Smooth muscle cell (in vitro differentiated cells): ENCODE measurements around the gene OVOL3. TPM values are rescaled to one million over a fixed set of nuclear protein-coding genes. Genes with fewer than 3 reads are reported as not detected.
"Not testable (repeated sequence)": the region's sequence is repeated elsewhere in the genome, so short reads cannot be mapped to it uniquely, and the experiment has no call there.

ENCODE experiments used
- DNase-seq: peaks from one replicate; lab custom pipeline; 2025; ENCODE audit not compliant: unreplicated experiment; lab: John Stamatoyannopoulos, UW
- H2AFZ ChIP-seq: fragments of 200-600 bp; sonication (generic); 2 replicates; pipeline ENCODE4 v1.6.0; 2016; ENCODE audit warnings: antibody characterized with exemption, low read depth, mild to moderate bottlenecking
- H3F3A ChIP-seq: fragments of 200-600 bp; sonication (generic); 2 replicates; pipeline ENCODE4 v1.6.0; 2017; ENCODE audit warnings: antibody characterized with exemption, low read depth
- H3K27ac ChIP-seq: fragments of 200-600 bp; sonication (generic); 2 replicates; pipeline ENCODE4 v1.5.1; 2016; ENCODE audit warnings: low read depth, mild to moderate bottlenecking
- H3K27me3 ChIP-seq: fragments of 200-600 bp; sonication (generic); 2 replicates; pipeline ENCODE4 v1.6.1; 2016; ENCODE audit warnings: low read depth, mild to moderate bottlenecking
- H3K36me3 ChIP-seq: fragments of 200-600 bp; sonication (generic); 2 replicates; pipeline ENCODE4 v1.5.1; 2016; ENCODE audit warnings: low read depth
- H3K4me1 ChIP-seq: fragments of 200-600 bp; sonication (generic); 2 replicates; pipeline ENCODE4 v1.5.1; 2016; ENCODE audit warnings: low read depth
- H3K4me2 ChIP-seq: fragments of 200-600 bp; sonication (generic); 2 replicates; pipeline ENCODE4 v1.6.0; 2016; ENCODE audit warnings: mild to moderate bottlenecking
- H3K4me3 ChIP-seq: fragments of 200-600 bp; sonication (generic); 2 replicates; pipeline ENCODE4 v1.5.1; 2016; ENCODE audit warnings: mild to moderate bottlenecking
- H3K79me2 ChIP-seq: fragments of 200-600 bp; sonication (generic); 2 replicates; pipeline ENCODE4 v1.6.0; 2016; ENCODE audit warnings: low read depth, mild to moderate bottlenecking
- H3K9ac ChIP-seq: fragments of 200-600 bp; sonication (generic); 2 replicates; pipeline ENCODE4 v1.6.0; 2016; ENCODE audit warnings: low read depth
- H3K9me3 ChIP-seq: fragments of 200-600 bp; sonication (generic); replicated peaks from 2 replicates; pipeline ENCODE4 v1.5.1; 2016; ENCODE audit warnings: low read depth
- H4K20me1 ChIP-seq: fragments of 200-600 bp; sonication (generic); 2 replicates; pipeline ENCODE4 v1.6.0; 2016; ENCODE audit warnings: low read depth
- WGBS: methylation state at CpG from one replicate; pipeline ENCODE4 v1.1.7; 2016; ENCODE audit warnings: low lambda C conversion rate; 5-methylcytosine and 5-hydroxymethylcytosine counted together
- polyA plus RNA-seq: library from polyadenylated mRNA; unstranded; fragments of >200 nt; fragmentation: Nextera tagmentation; extraction: Ambion mirVana; gene quantifications from 2 replicates; pipeline ENCODE4 v1.2.1, GENCODE V29; 2016
- total RNA-seq: library from RNA; depleted of rRNA; stranded (reverse); fragments of >200 nt; gene quantifications from 2 replicates; pipeline ENCODE4 v1.2.3, GENCODE V29; 2014
- TF ChIP-seq, protein P1 (sequence below): fragments of 200-600 bp; sonication (generic); IDR thresholded peaks from 2 replicates; pipeline ENCODE4 v1.5.1; 2017; ENCODE audit warnings: borderline replicate concordance, mild to moderate bottlenecking, antibody characterized with exemption; ENCODE audit not compliant: insufficient read depth, poor library complexity, severe bottlenecking

The OVOL3 gene
- total and polyA plus RNA-seq, 2 experiments from 2014 or later, result not detected

DNA sequence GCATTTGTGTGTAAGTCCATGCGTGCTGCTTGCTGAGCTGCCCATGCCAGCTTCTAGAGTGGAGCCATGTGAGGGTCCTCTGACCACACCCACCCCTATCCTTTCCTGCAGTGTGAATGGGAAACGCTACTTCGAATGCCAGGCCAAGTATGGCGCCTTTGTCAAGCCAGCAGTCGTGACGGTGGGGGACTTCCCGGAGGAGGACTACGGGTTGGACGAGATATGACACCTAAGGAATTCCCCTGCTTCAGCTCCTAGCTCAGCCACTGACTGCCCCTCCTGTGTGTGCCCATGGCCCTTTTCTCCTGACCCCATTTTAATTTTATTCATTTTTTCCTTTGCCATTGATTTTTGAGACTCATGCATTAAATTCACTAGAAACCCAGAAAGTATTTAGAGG, 14.6 kb downstream of the OVOL3 start:
- H3K4me3 ChIP-seq, result no peak overlapping the region
- no peak overlapping the region for H3K4me2 ChIP-seq
- TF ChIP-seq, protein P1, sequence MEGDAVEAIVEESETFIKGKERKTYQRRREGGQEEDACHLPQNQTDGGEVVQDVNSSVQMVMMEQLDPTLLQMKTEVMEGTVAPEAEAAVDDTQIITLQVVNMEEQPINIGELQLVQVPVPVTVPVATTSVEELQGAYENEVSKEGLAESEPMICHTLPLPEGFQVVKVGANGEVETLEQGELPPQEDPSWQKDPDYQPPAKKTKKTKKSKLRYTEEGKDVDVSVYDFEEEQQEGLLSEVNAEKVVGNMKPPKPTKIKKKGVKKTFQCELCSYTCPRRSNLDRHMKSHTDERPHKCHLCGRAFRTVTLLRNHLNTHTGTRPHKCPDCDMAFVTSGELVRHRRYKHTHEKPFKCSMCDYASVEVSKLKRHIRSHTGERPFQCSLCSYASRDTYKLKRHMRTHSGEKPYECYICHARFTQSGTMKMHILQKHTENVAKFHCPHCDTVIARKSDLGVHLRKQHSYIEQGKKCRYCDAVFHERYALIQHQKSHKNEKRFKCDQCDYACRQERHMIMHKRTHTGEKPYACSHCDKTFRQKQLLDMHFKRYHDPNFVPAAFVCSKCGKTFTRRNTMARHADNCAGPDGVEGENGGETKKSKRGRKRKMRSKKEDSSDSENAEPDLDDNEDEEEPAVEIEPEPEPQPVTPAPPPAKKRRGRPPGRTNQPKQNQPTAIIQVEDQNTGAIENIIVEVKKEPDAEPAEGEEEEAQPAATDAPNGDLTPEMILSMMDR, result no peak
- H3K27ac ChIP-seq, result no peak overlapping the region
- no peaks in the 10 kb centered on the region for H3K36me3 ChIP-seq
- no peak overlapping the region for H3K9ac ChIP-seq
- H3K27me3 ChIP-seq, result no peaks in the 10 kb centered on the region
- H4K20me1 ChIP-seq, result no peaks in the 10 kb centered on the region
- no peak overlapping the region for H2AFZ ChIP-seq
- WGBS, result 98% methylated on average over 9 of the region's 9 CpGs
- H3F3A ChIP-seq, result peaks cover 22% of the 10 kb centered on the region
- no peaks in the 10 kb centered on the region for H3K9me3 ChIP-seq
- no peaks in the 10 kb centered on the region for H3K4me1 ChIP-seq
- H3K79me2 ChIP-seq, result no peaks in the 10 kb centered on the region
- DNase-seq, result no peak

DNA sequence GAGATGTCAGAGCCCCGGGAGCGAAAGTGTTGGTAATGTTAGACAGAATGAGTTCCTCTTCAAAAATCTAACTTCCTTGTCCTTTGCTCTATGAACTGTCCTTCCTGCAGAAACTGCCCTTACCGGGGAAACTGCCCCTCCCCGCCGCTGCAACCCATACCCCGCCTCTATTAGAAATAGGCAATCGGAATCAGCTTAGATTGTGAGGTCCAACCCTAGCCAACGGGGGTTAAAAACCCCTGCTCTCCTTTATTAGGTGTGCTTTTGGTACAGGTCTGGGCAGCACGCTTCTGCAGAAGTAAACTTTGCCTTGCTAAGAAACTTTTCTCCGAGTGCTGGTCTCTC, 17.4 kb downstream of the OVOL3 start:
- WGBS, result 6% methylated on average over 10 of the region's 10 CpGs
- no peaks in the 10 kb centered on the region for H3K4me1 ChIP-seq
- TF ChIP-seq, protein P1, result no peak

DNA sequence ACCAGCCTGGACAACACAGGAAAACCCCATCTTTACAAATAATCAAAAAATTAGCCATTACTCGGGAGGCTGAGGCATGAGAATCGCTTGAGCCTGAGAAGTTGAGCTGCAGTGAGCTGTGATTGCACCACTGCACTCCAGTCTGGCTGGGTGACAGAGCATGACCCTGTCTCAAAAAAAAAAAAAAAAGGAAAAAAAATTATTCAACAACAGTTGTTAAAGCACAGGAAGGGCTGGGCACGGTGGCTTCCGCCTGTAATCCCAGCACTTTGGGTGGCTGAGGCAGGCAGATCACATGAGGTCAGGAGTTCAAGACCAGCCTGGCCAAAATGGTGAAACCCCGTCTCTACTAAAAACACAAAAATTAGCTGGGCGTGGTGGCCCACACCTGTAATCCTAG, 20.3 kb downstream of the OVOL3 start:
- not testable (repeated sequence) for H3K27ac ChIP-seq, H3K4me1 ChIP-seq, H3K27me3 ChIP-seq, H2AFZ ChIP-seq, H3K36me3 ChIP-seq, H3K4me3 ChIP-seq, DNase-seq, H4K20me1 ChIP-seq, H3K9ac ChIP-seq, H3K4me2 ChIP-seq, H3K9me3 ChIP-seq, H3K79me2 ChIP-seq
- H3F3A ChIP-seq, result peaks cover 22% of the 10 kb centered on the region
- WGBS, result 84% methylated on average over 6 of the region's 6 CpGs

More for the DNA sequence above, 17.4 kb downstream of the OVOL3 start:
- Histone ChIP-seq H3K27me3 (no peaks in the 10 kb centered on the region), H3K9ac (peak overlapping the region; percentile 17), H3K4me2 (peak overlapping the region; percentile 86), H3K4me3 (peak overlapping the region; percentile 53), H4K20me1 (no peaks in the 10 kb centered on the region), H2AFZ (peak overlapping the region; percentile 72), H3K79me2 (no peaks in the 10 kb centered on the region), H3K36me3 (no peaks in the 10 kb centered on the region), H3K9me3 (no peaks in the 10 kb centered on the region), H3F3A (peaks cover 22% of the 10 kb centered on the region), H3K27ac (peak overlapping the region; percentile 67)
- DNase-seq, result no peak

DNA sequence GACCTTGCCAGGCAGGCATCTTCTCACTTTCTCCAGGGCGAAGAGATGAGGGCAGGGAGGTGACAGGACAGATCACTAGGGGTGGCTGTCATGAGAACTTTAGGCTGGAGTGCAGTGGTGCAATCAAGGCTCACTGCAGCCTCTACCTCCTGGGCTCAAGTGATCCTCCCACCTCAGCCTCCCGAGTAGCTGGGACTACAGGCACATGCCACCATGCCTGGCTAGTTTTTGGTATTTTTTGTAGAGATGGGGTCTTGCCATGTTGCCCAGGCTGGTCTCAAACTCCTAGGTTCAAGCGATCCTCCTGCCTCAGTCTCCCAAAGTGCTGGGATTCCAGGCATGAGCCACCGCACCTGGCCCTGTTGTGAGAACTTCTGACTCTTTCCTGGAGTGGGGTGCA, 23.9 kb downstream of the OVOL3 start:
- H3K9me3 ChIP-seq, DNase-seq, H3K4me1 ChIP-seq, H3K27ac ChIP-seq, H3K9ac ChIP-seq, H3K36me3 ChIP-seq, H2AFZ ChIP-seq, H3K79me2 ChIP-seq, H3F3A ChIP-seq, H3K27me3 ChIP-seq, H3K4me3 ChIP-seq, H4K20me1 ChIP-seq, H3K4me2 ChIP-seq: not testable (repeated sequence)
- 94% methylated on average over 4 of the region's 4 CpGs for WGBS
